K562 (cell line): ENCODE data around the gene EFNA5. TPM values are rescaled to one million over a fixed set of nuclear protein-coding genes. Genes with fewer than 3 reads are reported as not detected.

Experiments used
- ATAC-seq: fragments of 200-7000 bp; cut with Tn5 transposase; 3 replicates; pipeline ENCODE4 v1.9.1; 2020; ENCODE audit warnings: moderate library complexity
- BruUV-seq: library from RNA; stranded (reverse); fragments of 400-500 nt; replicated peaks from 2 replicates; lab custom pipeline; 2021; lab: Mats Ljungman, UMichigan
- CTCF ChIA-PET: fragments of 300-600 bp; formaldehyde crosslinking; extraction: SDS; loops from one replicate; lab custom pipeline; 2021; ENCODE audit warnings: low intra/inter-chr PET ratio; lab: Yijun Ruan, JAX
- POLR2A ChIA-PET: fragments of 300-600, 350-650 bp; sonication (Branson Sonifier 250); formaldehyde crosslinking; extraction: SDS; loops from one replicate; lab custom pipeline; 2021; ENCODE audit warnings: antibody characterized with exemption, inconsistent platforms; lab: Yijun Ruan, JAX
- DNase-seq, 4 experiments: peaks; one replicate each; pipeline versions ENCODE4 v3.0.0 to v3.0.0-alpha.2; 2011 to 2018; ENCODE audit warnings: low spot score in 3 of 4, mixed read lengths in 3 of 4; ENCODE audit errors: extremely low read depth in 1 of 4
- FAIRE-seq: peaks from 2 replicates; lab custom pipeline; 2011; peaks lifted over from hg19 to GRCh38; lab: Jason Lieb, UNC
- H2AFZ ChIP-seq: 2 replicates; pipeline ENCODE4 v1.6.0; 2011; ENCODE audit warnings: low read depth, low read length, control low read depth, inconsistent platforms
- H3K27ac ChIP-seq: fragments of 200-600 bp; 3 replicates; pipeline ENCODE4 v1.8.0; 2011; ENCODE audit warnings: low read depth, mild to moderate bottlenecking, control low read depth, inconsistent platforms, low read length, moderate library complexity, mixed read lengths; ENCODE audit errors: extremely low read depth
- H3K27me3 ChIP-seq, 2 experiments: fragments of 300-600 bp in 1 of 2; 2 replicates in 1 of 2; 3 replicates in 1 of 2; pipeline versions ENCODE4 v1.6.0 to v1.8.0; 2011; ENCODE audit warnings: inconsistent platforms in 2 of 2, low read length in 2 of 2, mild to moderate bottlenecking in 1 of 2, mixed read lengths in 1 of 2, moderate library complexity in 1 of 2; ENCODE audit not compliant: control insufficient read depth in 2 of 2, insufficient read depth in 2 of 2
- H3K36me3 ChIP-seq: fragments of 300-600 bp; 3 replicates; pipeline ENCODE4 v1.8.0; 2011; ENCODE audit warnings: mild to moderate bottlenecking, low read length, inconsistent platforms; ENCODE audit not compliant: control insufficient read depth, insufficient read depth
- H3K4me1 ChIP-seq, 2 experiments: fragments of 200-600 bp in 1 of 2; replicated peaks in 1 of 2; 2 replicates in 1 of 2; 3 replicates in 1 of 2; pipeline versions ENCODE4 v1.5.1 to v1.8.0; 2011; ENCODE audit warnings: inconsistent platforms in 2 of 2, low read length in 2 of 2, mild to moderate bottlenecking in 1 of 2, mixed read lengths in 1 of 2, moderate library complexity in 1 of 2; ENCODE audit not compliant: control insufficient read depth in 2 of 2, insufficient read depth in 2 of 2
- H3K4me2 ChIP-seq: 2 replicates; pipeline ENCODE4 v1.6.1; 2011; ENCODE audit warnings: low read length, control low read depth, inconsistent platforms, mixed read lengths; ENCODE audit not compliant: insufficient read depth
- H3K4me3 ChIP-seq: fragments of 200-600 bp; sonication (generic), shearing (Covaris generic); 2 replicates; pipeline ENCODE4 v1.5.1; 2016; ENCODE audit warnings: control low read depth, inconsistent platforms
- H3K79me2 ChIP-seq: fragments of 200-600 bp; 3 replicates; pipeline ENCODE4 v1.8.0; 2011; ENCODE audit warnings: low read length, inconsistent platforms; ENCODE audit not compliant: control insufficient read depth, insufficient read depth
- H3K9ac ChIP-seq, 2 experiments: 2 replicates each; pipeline versions ENCODE4 v1.6.0 to v1.6.1; 2011; ENCODE audit warnings: low read depth in 2 of 2, low read length in 2 of 2, control low read depth in 1 of 2, inconsistent platforms in 1 of 2, mild to moderate bottlenecking in 1 of 2, mixed read lengths in 1 of 2; ENCODE audit not compliant: insufficient read depth in 1 of 2
- H3K9me1 ChIP-seq: one replicate; pipeline ENCODE4 v1.6.0; 2011; ENCODE audit warnings: inconsistent platforms, mild to moderate bottlenecking, low read length, moderate library complexity; ENCODE audit not compliant: control insufficient read depth, insufficient read depth
- H3K9me3 ChIP-seq: replicated peaks from 2 replicates; pipeline ENCODE4 v1.5.1; 2011; ENCODE audit warnings: low read depth, low read length, inconsistent platforms; ENCODE audit not compliant: control insufficient read depth, insufficient read depth
- H4K20me1 ChIP-seq: replicated peaks from 2 replicates; pipeline ENCODE4 v1.6.1; 2011; ENCODE audit warnings: low read length, inconsistent platforms, mixed read lengths; ENCODE audit not compliant: control insufficient read depth, insufficient read depth
- CEBPB ChIP-seq: fragments of 450-650 bp; IDR thresholded peaks from 2 replicates; pipeline ENCODE4 v1.6.1; 2016; ENCODE audit warnings: missing genetic modification characterization, missing compliant biosample characterization
- KAT7 ChIP-seq: sonication (generic); formaldehyde crosslinking; IDR thresholded peaks from 2 replicates; pipeline ENCODE4 v1.8.0; 2022; ENCODE audit warnings: missing genetic modification reagents, mild to moderate bottlenecking, borderline replicate concordance
- MXI1 ChIP-seq: IDR thresholded peaks from 2 replicates; pipeline ENCODE4 v1.6.1; 2011; ENCODE audit warnings: low read depth, mild to moderate bottlenecking, improper control_type of control experiment, low read length
- NEUROD1 ChIP-seq: fragments of 150-350 bp; IDR thresholded peaks from 2 replicates; pipeline ENCODE4 v1.6.1; 2014; ENCODE audit warnings: borderline replicate concordance, low read length, low read depth; ENCODE audit not compliant: partially characterized antibody
- NFYB ChIP-seq: IDR thresholded peaks from 2 replicates; pipeline ENCODE4 v1.6.1; 2011; ENCODE audit warnings: mild to moderate bottlenecking, moderate library complexity; ENCODE audit not compliant: insufficient read length; ENCODE audit errors: extremely low read depth
- WGBS: fragments of 100-300 bp; shearing (Covaris generic); methylation state at CpG from one replicate; pipeline ENCODE4 v1.1.6; 2016; ENCODE audit warnings: low coverage, mixed read lengths; ENCODE audit not compliant: insufficient coverage; ENCODE audit errors: missing lambda C conversion rate; 5-methylcytosine and 5-hydroxymethylcytosine counted together
- in situ Hi-C: fragments of 300-500 bp; cut with MboI; formaldehyde crosslinking; loops from 4 replicates; pipeline ENCODE4 v1.15.0; 2018; ENCODE audit warnings: inconsistent platforms, mixed read lengths
- intact Hi-C: fragments of 100-400 bp; cut with micrococcal nuclease; formaldehyde crosslinking; loops from 2 replicates; pipeline ENCODE4 v1.14.2; 2022
- polyA plus RNA-seq, 8 experiments: library from polyadenylated mRNA; depleted of rRNA in 4 of 8; stranded (reverse) in 5 of 8; unstranded in 3 of 8; fragments of >200 nt; fragmentation: Nextera tagmentation in 2 of 8; fragmentation: Illumina TruSeq in 1 of 8; extraction: Ambion mirVana in 2 of 8; extraction: Trizol in 1 of 8; gene quantifications; 2 replicates each; pipeline versions ENCODE4 v1.2.1 to v1.2.3, GENCODE V29; 2011 to 2014; ENCODE audit warnings: inconsistent platforms in 1 of 8, missing spikeins in 1 of 8
- total RNA-seq, 7 experiments: library from RNA; depleted of rRNA in 6 of 7; stranded (reverse); fragments of >200 nt in 6 of 7; fragmentation: Illumina TruSeq in 2 of 7; extraction: Trizol in 2 of 7; gene quantifications; 2 replicates each; pipeline versions ENCODE4 v1.2.1 to v1.2.3, GENCODE V29; 2011 to 2021; ENCODE audit warnings: low replicate concordance in 1 of 7
- TF ChIP-seq, protein P1 (sequence below): fragments of 250-450 bp; sonication (Bioruptor Pico); IDR thresholded peaks from 2 replicates; pipeline ENCODE4 v1.8.0; 2022; ENCODE audit warnings: inconsistent platforms, mild to moderate bottlenecking, moderate library complexity, borderline replicate concordance
- TF ChIP-seq, protein P2 (sequence below): sonication (generic); formaldehyde crosslinking; IDR thresholded peaks from 2 replicates; pipeline ENCODE4 v1.9.0; 2022; ENCODE audit warnings: mild to moderate bottlenecking, missing genetic modification reagents
- TF ChIP-seq, protein P3 (sequence below): fragments of 250-450 bp; sonication (Bioruptor Pico); IDR thresholded peaks from 2 replicates; pipeline ENCODE4 v1.5.0; 2020; ENCODE audit warnings: mild to moderate bottlenecking, borderline replicate concordance

EFNA5 gene
- total and polyA plus RNA-seq, 9 of the 15 experiments (the other 6 are each of a cell fraction or from before 2014, with no cell fraction given), result 0.20 TPM; not detected in 8

DNA sequence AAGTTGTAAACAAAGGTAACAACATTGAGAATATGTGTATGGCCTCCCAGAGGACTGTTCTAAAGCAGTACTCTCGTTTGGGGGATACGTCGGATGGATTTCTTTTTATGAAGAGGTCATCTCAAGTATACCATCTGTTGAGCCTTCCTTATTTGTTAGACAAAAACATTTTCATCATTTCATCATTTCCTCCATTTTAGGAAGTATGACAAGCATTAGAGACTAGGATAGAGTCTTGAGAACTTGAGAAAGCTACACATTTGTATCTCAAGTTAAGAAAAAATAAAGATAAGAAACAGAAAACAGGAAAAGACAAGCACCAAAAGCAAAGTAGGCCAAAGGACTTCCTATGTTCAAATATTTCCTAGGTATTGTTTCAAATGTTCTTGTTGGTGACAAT lies 307.0 kb downstream of the EFNA5 start (continued):
- TF ChIP-seq, protein P1, sequence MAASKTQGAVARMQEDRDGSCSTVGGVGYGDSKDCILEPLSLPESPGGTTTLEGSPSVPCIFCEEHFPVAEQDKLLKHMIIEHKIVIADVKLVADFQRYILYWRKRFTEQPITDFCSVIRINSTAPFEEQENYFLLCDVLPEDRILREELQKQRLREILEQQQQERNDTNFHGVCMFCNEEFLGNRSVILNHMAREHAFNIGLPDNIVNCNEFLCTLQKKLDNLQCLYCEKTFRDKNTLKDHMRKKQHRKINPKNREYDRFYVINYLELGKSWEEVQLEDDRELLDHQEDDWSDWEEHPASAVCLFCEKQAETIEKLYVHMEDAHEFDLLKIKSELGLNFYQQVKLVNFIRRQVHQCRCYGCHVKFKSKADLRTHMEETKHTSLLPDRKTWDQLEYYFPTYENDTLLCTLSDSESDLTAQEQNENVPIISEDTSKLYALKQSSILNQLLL (CRISPR knock-in tag), result no peak
- TF ChIP-seq KAT7, result no peak

DNA sequence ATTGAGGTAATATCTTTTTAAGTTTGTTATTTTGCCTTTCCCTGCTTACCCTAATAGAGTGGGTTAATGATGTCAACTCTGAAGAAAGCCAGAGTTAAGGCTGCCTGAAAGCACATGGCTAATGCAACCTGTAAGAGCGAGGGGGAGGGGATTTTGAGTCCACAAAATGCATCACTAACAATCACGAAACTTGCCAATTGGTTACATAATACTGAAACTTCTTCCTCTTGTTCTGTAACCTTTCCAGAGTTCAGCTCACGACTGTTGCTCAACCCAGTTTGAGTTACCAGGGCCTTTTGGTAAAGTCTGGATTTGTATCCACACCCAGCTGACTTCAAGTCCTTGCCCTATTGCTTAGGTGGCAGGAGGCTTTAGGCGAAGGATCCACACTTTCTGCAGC lies 308.8 kb downstream of the EFNA5 start:
- H3K36me3 ChIP-seq, result no peaks in the 10 kb centered on the region
- no peak overlapping the region for H2AFZ ChIP-seq
- no peaks in the 10 kb centered on the region for H3K79me2 ChIP-seq
- in situ Hi-C loops, result no loop called here
- intact Hi-C loops, result no loop called here
- ATAC-seq, result no peak
- H3K4me3 ChIP-seq, result no peak overlapping the region
- no peak for DNase-seq
- WGBS, result 0% methylated on average over 4 of the region's 4 CpGs
- H3K9me3 ChIP-seq, result no peaks in the 10 kb centered on the region
- H3K9ac ChIP-seq, result no peak overlapping the region
- BruUV-seq, result no TSS peak
- no peak overlapping the region for H3K4me2 ChIP-seq
- FAIRE-seq, result no peak
- ChIA-PET CTCF (no interaction called here), POLR2A (no interaction called here)
- TF ChIP-seq, protein P2, sequence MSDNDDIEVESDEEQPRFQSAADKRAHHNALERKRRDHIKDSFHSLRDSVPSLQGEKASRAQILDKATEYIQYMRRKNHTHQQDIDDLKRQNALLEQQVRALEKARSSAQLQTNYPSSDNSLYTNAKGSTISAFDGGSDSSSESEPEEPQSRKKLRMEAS, result no peak
- TF ChIP-seq NEUROD1 (no peak), CEBPB (tag) (peak; percentile 38; the same call in 1 of the 2 replicates), NFYB (no peak), MXI1 (no peak)
- TF ChIP-seq, protein P3, sequence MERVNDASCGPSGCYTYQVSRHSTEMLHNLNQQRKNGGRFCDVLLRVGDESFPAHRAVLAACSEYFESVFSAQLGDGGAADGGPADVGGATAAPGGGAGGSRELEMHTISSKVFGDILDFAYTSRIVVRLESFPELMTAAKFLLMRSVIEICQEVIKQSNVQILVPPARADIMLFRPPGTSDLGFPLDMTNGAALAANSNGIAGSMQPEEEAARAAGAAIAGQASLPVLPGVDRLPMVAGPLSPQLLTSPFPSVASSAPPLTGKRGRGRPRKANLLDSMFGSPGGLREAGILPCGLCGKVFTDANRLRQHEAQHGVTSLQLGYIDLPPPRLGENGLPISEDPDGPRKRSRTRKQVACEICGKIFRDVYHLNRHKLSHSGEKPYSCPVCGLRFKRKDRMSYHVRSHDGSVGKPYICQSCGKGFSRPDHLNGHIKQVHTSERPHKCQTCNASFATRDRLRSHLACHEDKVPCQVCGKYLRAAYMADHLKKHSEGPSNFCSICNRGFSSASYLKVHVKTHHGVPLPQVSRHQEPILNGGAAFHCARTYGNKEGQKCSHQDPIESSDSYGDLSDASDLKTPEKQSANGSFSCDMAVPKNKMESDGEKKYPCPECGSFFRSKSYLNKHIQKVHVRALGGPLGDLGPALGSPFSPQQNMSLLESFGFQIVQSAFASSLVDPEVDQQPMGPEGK, result no peak
- H3K27me3 ChIP-seq, result no peaks in the 10 kb centered on the region
- no peaks in the 10 kb centered on the region for H3K4me1 ChIP-seq
- H3K27ac ChIP-seq, result no peak overlapping the region
- H4K20me1 ChIP-seq, result no peaks in the 10 kb centered on the region
- no peaks in the 10 kb centered on the region for H3K9me1 ChIP-seq
